Chondrocyte (in vitro differentiated cells): ENCODE data around the gene CAAP1. TPM values are rescaled to one million over a fixed set of nuclear protein-coding genes. Genes with fewer than 3 reads are reported as not detected.

Experiments used
- DNase-seq: peaks from one replicate; pipeline ENCODE4 v3.0.0; 2021; ENCODE audit warnings: mixed read lengths, low spot score
- H3K27ac Mint-ChIP-seq: one replicate; pipeline ENCODE4 v1.8.0; 2021; ENCODE audit warnings: mild to moderate bottlenecking, moderate library complexity, mixed read lengths; ENCODE audit not compliant: unreplicated experiment
- H3K27me3 Mint-ChIP-seq: 2 replicates; pipeline ENCODE4 v1.8.0; 2021; ENCODE audit warnings: low read depth, mixed read lengths
- H3K36me3 Mint-ChIP-seq: 2 replicates; pipeline ENCODE4 v1.8.0; 2021; ENCODE audit warnings: low read depth, mixed read lengths
- H3K4me1 Mint-ChIP-seq: 2 replicates; pipeline ENCODE4 v1.8.0; 2021; ENCODE audit warnings: low read depth, mild to moderate bottlenecking, mixed read lengths
- H3K4me3 Mint-ChIP-seq: one replicate; pipeline ENCODE4 v1.8.0; 2021; ENCODE audit warnings: mild to moderate bottlenecking, moderate library complexity, mixed read lengths; ENCODE audit not compliant: unreplicated experiment
- H3K9me3 Mint-ChIP-seq: 2 replicates; pipeline ENCODE4 v1.8.0; 2021; ENCODE audit warnings: low read depth, mixed read lengths
- total RNA-seq: library from RNA; stranded (reverse); gene quantifications from 3 replicates; pipeline ENCODE4 v1.2.1, GENCODE V29; 2021
- TF ChIP-seq, protein P1 (sequence below): fragments of 200-600 bp; sonication (generic); IDR thresholded peaks from 2 replicates; pipeline ENCODE4 v1.5.0; 2021; ENCODE audit warnings: antibody characterized with exemption, mild to moderate bottlenecking, moderate library complexity

The CAAP1 gene
- total RNA-seq, 1 donor from 2014 or later: 16.1 TPM

DNA sequence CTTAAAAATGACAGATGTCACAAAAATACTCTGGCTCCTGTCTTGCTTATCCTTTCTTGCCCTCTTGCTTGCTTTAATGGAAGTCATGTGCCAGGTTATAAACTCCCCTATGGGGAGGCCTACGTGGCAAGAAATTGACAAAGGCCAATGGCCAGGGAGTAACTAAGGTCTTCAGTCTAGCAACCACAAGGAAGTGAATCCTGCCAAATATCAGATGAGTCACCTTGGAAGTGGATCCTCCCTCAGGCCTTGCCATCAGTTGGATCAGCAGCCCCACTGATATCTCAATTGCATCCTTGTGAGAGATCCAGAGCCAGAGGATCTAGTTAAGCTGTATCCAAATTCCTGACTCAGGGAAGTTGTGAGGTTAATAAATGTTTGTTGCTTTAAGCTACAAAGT lies 82.8 kb downstream of the CAAP1 start:
- peak overlapping the region; percentile 15 for H3K27ac Mint-ChIP-seq
- peaks cover 12% of the 10 kb centered on the region for H3K9me3 Mint-ChIP-seq
- peaks cover 2% of the 10 kb centered on the region for H3K36me3 Mint-ChIP-seq
- peaks cover 3% of the 10 kb centered on the region for H3K27me3 Mint-ChIP-seq
- H3K4me3 Mint-ChIP-seq: no peak overlapping the region
- no peak for DNase-seq
- TF ChIP-seq, protein P1, sequence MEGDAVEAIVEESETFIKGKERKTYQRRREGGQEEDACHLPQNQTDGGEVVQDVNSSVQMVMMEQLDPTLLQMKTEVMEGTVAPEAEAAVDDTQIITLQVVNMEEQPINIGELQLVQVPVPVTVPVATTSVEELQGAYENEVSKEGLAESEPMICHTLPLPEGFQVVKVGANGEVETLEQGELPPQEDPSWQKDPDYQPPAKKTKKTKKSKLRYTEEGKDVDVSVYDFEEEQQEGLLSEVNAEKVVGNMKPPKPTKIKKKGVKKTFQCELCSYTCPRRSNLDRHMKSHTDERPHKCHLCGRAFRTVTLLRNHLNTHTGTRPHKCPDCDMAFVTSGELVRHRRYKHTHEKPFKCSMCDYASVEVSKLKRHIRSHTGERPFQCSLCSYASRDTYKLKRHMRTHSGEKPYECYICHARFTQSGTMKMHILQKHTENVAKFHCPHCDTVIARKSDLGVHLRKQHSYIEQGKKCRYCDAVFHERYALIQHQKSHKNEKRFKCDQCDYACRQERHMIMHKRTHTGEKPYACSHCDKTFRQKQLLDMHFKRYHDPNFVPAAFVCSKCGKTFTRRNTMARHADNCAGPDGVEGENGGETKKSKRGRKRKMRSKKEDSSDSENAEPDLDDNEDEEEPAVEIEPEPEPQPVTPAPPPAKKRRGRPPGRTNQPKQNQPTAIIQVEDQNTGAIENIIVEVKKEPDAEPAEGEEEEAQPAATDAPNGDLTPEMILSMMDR: no peak
- H3K4me1 Mint-ChIP-seq: peaks cover 13% of the 10 kb centered on the region

GRCh38 chr9:26807161-26807560 lies 85.4 kb downstream of the CAAP1 start:
- Mint-ChIP-seq H3K27ac (no peak overlapping the region), H3K4me1 (peaks cover 13% of the 10 kb centered on the region), H3K27me3 (peaks cover 3% of the 10 kb centered on the region), H3K9me3 (peaks cover 4% of the 10 kb centered on the region), H3K36me3 (no peaks in the 10 kb centered on the region), H3K4me3 (no peak overlapping the region)
- no peak for DNase-seq
- TF ChIP-seq, protein P1: no peak

DNA sequence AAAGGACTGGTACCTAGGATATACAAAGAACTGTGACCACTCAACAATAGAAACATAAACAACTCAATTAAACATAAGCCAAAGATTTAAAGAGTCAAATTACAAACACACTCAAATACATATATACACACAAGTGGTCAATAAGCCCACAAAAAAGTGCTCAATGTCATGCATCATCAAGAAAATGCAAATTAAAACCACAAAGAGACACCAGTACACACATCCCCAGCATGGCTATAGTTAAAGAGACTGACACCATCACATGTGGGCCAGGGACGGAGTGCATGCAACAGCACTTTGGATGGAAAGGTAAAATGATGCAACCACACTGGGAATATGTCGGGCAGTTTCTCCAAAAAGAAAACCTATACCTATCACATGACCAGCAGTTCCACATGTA lies 89.7 kb downstream of the CAAP1 start:
- no peaks in the 10 kb centered on the region for H3K9me3 Mint-ChIP-seq
- H3K27ac Mint-ChIP-seq: no peak overlapping the region
- peaks cover 5% of the 10 kb centered on the region for H3K27me3 Mint-ChIP-seq
- H3K4me1 Mint-ChIP-seq: no peaks in the 10 kb centered on the region
- TF ChIP-seq, protein P1: no peak
- no peaks in the 10 kb centered on the region for H3K36me3 Mint-ChIP-seq
- H3K4me3 Mint-ChIP-seq: no peak overlapping the region
- DNase-seq: no peak

DNA sequence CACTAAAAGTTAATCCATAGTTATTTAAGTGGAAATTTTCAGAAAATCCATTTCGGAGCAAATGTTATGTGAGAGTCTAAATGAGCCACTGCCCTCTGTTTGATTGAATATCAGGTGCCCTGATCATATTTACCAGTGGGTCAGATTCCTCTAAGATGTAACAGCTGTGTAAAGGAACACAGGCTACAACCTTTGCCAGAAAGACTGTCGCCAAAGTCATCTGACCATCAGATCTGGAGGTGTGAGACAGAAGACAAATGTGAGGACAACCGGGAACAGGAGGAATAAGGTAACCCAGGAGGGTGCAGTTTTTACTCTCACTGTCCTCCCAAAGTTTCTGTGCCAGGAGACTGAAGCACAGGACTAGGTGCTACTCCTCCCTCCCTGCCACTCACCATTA lies 90.8 kb downstream of the CAAP1 start:
- no peaks in the 10 kb centered on the region for H3K9me3 Mint-ChIP-seq
- H3K36me3 Mint-ChIP-seq: no peaks in the 10 kb centered on the region
- no peak overlapping the region for H3K4me3 Mint-ChIP-seq
- TF ChIP-seq, protein P1: no peak
- H3K27ac Mint-ChIP-seq: no peak overlapping the region
- DNase-seq: no peak
- no peaks in the 10 kb centered on the region for H3K4me1 Mint-ChIP-seq
- peaks cover 5% of the 10 kb centered on the region for H3K27me3 Mint-ChIP-seq

GRCh38 chr9:26800322-26800721 lies 92.3 kb downstream of the CAAP1 start:
- Mint-ChIP-seq H3K9me3 (peaks cover under 1% of the 10 kb centered on the region), H3K27me3 (peaks cover 3% of the 10 kb centered on the region), H3K4me3 (no peak overlapping the region), H3K27ac (no peak overlapping the region), H3K36me3 (no peaks in the 10 kb centered on the region), H3K4me1 (no peaks in the 10 kb centered on the region)
- DNase-seq: no peak
- TF ChIP-seq, protein P1: no peak
